Activated B cell treated with CpG ODN at 0.5 μM for 24 hours (primary cell): Measurements from ENCODE around the gene PDE4B. TPM values are rescaled to one million over a fixed set of nuclear protein-coding genes. Genes with fewer than 3 reads are reported as not detected.

Experiments
- ATAC-seq: fragments of 200-7000 bp; cut with Tn5 transposase; one replicate; pipeline ENCODE4 v1.10.0; 2021; ENCODE audit warnings: low read depth, mild to moderate bottlenecking, moderate library complexity
- CTCF ChIA-PET: fragments of 350-600 bp; sonication (Branson Sonifier 250); formaldehyde crosslinking; loops from one replicate; lab custom pipeline; 2021; ENCODE audit warnings: antibody characterized with exemption; lab: Charles Lee
- POLR2A ChIA-PET: fragments of 350-600 bp; sonication (Branson Sonifier 250); formaldehyde crosslinking; loops from one replicate; lab custom pipeline; 2021; ENCODE audit warnings: antibody characterized with exemption; lab: Charles Lee
- DNase-seq: peaks from one replicate; pipeline ENCODE4 v3.0.0; 2022
- H3K27ac Mint-ChIP-seq: one replicate; pipeline ENCODE4 v1.8.0; 2020; ENCODE audit warnings: mixed read lengths
- H3K27me3 Mint-ChIP-seq: one replicate; pipeline ENCODE4 v1.8.0; 2021; ENCODE audit warnings: mixed read lengths
- H3K36me3 Mint-ChIP-seq: one replicate; pipeline ENCODE4 v1.8.0; 2021; ENCODE audit warnings: low read depth, mixed read lengths
- H3K4me1 Mint-ChIP-seq: one replicate; pipeline ENCODE4 v1.8.0; 2021; ENCODE audit warnings: mixed read lengths
- H3K4me3 Mint-ChIP-seq: one replicate; pipeline ENCODE4 v1.8.0; 2020; ENCODE audit warnings: mild to moderate bottlenecking, mixed read lengths
- H3K9me3 Mint-ChIP-seq: one replicate; pipeline ENCODE4 v1.8.0; 2020; ENCODE audit warnings: mixed read lengths
- intact Hi-C: fragments of 100-400 bp; cut with micrococcal nuclease; formaldehyde crosslinking; loops from one replicate; pipeline ENCODE4 v1.15.1; 2024
- total RNA-seq: library from RNA; stranded (reverse); gene quantifications from 2 replicates; pipeline ENCODE4 v1.2.3, GENCODE V29; 2022
- TF ChIP-seq, protein P1 (sequence below): fragments of 200-600 bp; IDR thresholded peaks from one replicate; pipeline ENCODE4 v1.8.0; 2022; ENCODE audit warnings: antibody characterized with exemption, mild to moderate bottlenecking

Gene PDE4B
- total RNA-seq, 1 donor from 2014 or later: 84.1 TPM

DNA sequence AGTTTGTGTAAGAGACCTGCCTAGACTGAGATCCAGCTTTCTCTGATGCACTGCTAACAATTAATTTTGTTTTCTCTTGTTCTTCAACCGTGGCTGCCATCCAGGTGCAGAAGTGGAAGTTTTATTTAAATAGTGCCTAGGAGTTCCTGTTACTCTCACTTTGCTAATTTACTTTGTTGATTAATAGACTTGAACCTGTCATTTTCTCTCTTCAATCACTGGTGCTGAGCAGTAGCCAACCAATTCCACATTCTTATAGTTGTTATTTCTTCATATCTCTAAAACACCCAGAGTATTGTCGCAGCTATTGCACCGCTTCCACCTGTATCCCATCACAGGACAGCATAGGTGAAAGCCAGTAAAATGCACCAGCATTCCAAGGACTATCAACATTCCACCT lies 157.2 kb downstream of the PDE4B start:
- ChIA-PET CTCF (no interaction called here), POLR2A (no interaction called here)
- H3K27me3 Mint-ChIP-seq: peaks cover 5% of the 10 kb centered on the region
- no peak overlapping the region for H3K27ac Mint-ChIP-seq
- H3K36me3 Mint-ChIP-seq: no peaks in the 10 kb centered on the region
- H3K4me1 Mint-ChIP-seq: no peaks in the 10 kb centered on the region
- DNase-seq (no peak), ATAC-seq (no peak)
- no peak overlapping the region for H3K4me3 Mint-ChIP-seq
- intact Hi-C loops: loop anchor here (10.0 kb wide), 1 partner anchor 525 kb away; the partner anchor contains the start of genes LEPR and LEPROT
- TF ChIP-seq, protein P1, sequence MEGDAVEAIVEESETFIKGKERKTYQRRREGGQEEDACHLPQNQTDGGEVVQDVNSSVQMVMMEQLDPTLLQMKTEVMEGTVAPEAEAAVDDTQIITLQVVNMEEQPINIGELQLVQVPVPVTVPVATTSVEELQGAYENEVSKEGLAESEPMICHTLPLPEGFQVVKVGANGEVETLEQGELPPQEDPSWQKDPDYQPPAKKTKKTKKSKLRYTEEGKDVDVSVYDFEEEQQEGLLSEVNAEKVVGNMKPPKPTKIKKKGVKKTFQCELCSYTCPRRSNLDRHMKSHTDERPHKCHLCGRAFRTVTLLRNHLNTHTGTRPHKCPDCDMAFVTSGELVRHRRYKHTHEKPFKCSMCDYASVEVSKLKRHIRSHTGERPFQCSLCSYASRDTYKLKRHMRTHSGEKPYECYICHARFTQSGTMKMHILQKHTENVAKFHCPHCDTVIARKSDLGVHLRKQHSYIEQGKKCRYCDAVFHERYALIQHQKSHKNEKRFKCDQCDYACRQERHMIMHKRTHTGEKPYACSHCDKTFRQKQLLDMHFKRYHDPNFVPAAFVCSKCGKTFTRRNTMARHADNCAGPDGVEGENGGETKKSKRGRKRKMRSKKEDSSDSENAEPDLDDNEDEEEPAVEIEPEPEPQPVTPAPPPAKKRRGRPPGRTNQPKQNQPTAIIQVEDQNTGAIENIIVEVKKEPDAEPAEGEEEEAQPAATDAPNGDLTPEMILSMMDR: no peak
- no peaks in the 10 kb centered on the region for H3K9me3 Mint-ChIP-seq

DNA sequence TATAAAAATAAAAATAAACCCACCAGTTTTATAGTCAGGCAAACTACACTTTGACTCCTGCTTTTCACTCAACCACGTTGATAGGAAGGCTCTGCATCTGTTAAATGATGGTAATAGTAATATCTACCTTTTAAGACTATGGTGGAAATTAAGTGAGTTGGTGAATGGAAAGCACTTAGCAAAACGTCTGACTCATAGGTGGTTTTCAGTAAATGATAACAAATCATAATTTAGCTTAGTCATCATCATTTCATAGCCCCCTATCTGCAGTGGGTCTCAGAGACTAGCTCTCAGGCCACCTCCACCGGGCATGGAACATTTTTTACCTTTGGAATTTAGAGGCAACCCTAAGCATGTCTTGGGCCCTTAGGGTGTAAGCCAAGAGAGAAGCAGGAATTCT lies 160.0 kb downstream of the PDE4B start:
- intact Hi-C loops: loop anchor here (10.0 kb wide), 1 partner anchor 528 kb away; the partner anchor contains the start of genes LEPR and LEPROT
- ATAC-seq: no peak
- POLR2A ChIA-PET: no interaction called here

DNA sequence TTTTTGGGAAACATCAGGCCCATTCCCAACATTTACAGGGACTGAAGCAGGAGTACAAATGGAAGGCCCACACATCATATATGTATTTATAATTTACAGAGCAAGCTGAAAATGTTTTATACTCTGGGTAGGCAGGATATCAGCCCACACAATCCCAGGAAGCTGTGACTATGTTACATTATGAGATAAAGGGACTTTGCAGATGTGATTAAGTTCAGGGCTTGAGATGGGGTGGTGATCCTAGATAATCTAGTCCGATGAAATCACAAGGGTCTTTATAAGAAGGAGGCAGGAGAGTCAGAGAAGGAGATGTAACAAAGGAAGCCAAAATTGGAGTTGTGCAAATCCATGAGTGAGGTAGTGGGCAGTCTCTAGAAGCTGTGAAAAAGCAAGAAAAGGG lies 160.5 kb downstream of the PDE4B start:
- CTCF ChIA-PET: interaction anchor here (1.9 kb wide), 1 partner anchor 289 kb away, joined by 9 read pairs; no protein-coding TSS in a partner anchor
- H3K27ac Mint-ChIP-seq: no peak overlapping the region

More for the DNA sequence above, 160.0 kb downstream of the PDE4B start:
- TF ChIP-seq, protein P1: no peak
- DNase-seq: no peak
- CTCF ChIA-PET: interaction anchor here (0.6 to 1.9 kb wide), 2 partner anchors 278 to 290 kb away, joined by 3 to 9 read pairs; no protein-coding TSS in a partner anchor
- Mint-ChIP-seq H3K4me3 (no peak overlapping the region), H3K27ac (no peak overlapping the region), H3K4me1 (no peaks in the 10 kb centered on the region), H3K27me3 (no peaks in the 10 kb centered on the region), H3K9me3 (no peaks in the 10 kb centered on the region), H3K36me3 (no peaks in the 10 kb centered on the region)

DNA sequence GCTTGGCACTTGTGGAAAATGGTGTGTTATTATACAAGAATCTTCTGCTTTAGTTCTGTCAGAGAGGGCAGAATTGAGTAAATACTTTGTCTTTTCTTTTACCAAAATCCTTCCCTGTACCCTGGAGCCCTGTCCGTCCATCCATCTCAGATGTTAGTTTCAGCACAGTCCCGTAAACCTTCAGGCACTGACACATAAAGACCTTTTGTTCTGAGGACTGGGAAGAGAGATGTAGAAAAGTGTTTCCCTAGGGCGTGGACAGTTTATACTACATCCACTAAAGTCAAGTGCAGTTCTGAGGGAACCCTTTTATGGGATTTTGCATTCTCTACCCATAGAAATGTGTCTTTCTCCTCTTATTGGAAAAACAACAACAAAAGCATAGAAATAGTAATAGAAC lies 162.4 kb downstream of the PDE4B start:
- DNase-seq: no peak
- no peak for ATAC-seq
- Mint-ChIP-seq H3K4me1 (peaks cover 3% of the 10 kb centered on the region), H3K27ac (no peak overlapping the region), H3K36me3 (no peaks in the 10 kb centered on the region), H3K9me3 (no peaks in the 10 kb centered on the region), H3K4me3 (no peak overlapping the region), H3K27me3 (no peaks in the 10 kb centered on the region)
- ChIA-PET POLR2A (no interaction called here), CTCF (interaction anchor here (3.2 to 3.4 kb wide), 2 partner anchors 287 to 491 kb away, joined by 37 to 40 read pairs; no protein-coding TSS in a partner anchor)
- TF ChIP-seq, protein P1: no peak
- intact Hi-C loops: loop anchor here (5.0 to 10.0 kb wide), 2 partner anchors 407 to 530 kb away; partner anchors contain the start of genes LEPR and LEPROT

More for the DNA sequence above, 160.5 kb downstream of the PDE4B start:
- Mint-ChIP-seq H3K4me3 (no peak overlapping the region), H3K9me3 (no peaks in the 10 kb centered on the region), H3K4me1 (no peaks in the 10 kb centered on the region), H3K27me3 (no peaks in the 10 kb centered on the region), H3K36me3 (no peaks in the 10 kb centered on the region)
- TF ChIP-seq, protein P1: no peak
- POLR2A ChIA-PET: no interaction called here
- ATAC-seq: no peak
- DNase-seq: no peak
- intact Hi-C loops: loop anchor here (10.0 kb wide), 1 partner anchor 528 kb away; the partner anchor contains the start of genes LEPR and LEPROT

DNA sequence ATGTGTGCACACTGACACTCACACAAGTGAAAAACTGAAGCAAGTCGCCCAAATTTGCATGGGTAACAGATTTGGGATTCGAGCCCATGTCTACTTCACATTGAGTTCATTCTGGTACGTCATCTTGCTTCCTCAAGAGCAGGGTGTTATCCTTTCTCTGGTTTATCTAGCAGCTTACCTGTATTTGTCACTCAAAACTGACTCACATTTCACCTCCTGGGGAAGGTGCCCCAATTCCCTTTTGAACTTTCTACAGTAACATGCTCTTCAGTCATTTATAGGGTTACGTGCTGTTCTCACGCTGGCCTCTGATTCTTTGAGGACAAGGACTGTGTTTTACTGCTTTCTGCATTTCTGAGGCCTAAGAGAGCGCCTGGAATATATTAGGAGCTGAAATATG lies 162.8 kb downstream of the PDE4B start:
- TF ChIP-seq, protein P1: no peak
- ATAC-seq (no peak), DNase-seq (no peak)
- CTCF ChIA-PET: interaction anchor here (1.4 to 3.4 kb wide), 3 partner anchors 286 to 491 kb away, joined by 5 to 40 read pairs (median 37); no protein-coding TSS in a partner anchor
- no peaks in the 10 kb centered on the region for H3K27me3 Mint-ChIP-seq
- no peaks in the 10 kb centered on the region for H3K9me3 Mint-ChIP-seq
- H3K4me3 Mint-ChIP-seq: no peak overlapping the region
- H3K36me3 Mint-ChIP-seq: no peaks in the 10 kb centered on the region
- peaks cover 4% of the 10 kb centered on the region for H3K4me1 Mint-ChIP-seq
- intact Hi-C loops: loop anchor here (5.0 to 10.0 kb wide), 2 partner anchors 407 to 531 kb away; partner anchors contain the start of genes LEPR and LEPROT
- POLR2A ChIA-PET: no interaction called here
- no peak overlapping the region for H3K27ac Mint-ChIP-seq
